ENCODE results near the gene RAB11FIP5. TPM values are rescaled to one million over a fixed set of nuclear protein-coding genes. Genes with fewer than 3 reads are reported as not detected.

RAB11FIP5 gene
- total RNA-seq, 1 donor from 2014 or later = 21.8 TPM

DNA sequence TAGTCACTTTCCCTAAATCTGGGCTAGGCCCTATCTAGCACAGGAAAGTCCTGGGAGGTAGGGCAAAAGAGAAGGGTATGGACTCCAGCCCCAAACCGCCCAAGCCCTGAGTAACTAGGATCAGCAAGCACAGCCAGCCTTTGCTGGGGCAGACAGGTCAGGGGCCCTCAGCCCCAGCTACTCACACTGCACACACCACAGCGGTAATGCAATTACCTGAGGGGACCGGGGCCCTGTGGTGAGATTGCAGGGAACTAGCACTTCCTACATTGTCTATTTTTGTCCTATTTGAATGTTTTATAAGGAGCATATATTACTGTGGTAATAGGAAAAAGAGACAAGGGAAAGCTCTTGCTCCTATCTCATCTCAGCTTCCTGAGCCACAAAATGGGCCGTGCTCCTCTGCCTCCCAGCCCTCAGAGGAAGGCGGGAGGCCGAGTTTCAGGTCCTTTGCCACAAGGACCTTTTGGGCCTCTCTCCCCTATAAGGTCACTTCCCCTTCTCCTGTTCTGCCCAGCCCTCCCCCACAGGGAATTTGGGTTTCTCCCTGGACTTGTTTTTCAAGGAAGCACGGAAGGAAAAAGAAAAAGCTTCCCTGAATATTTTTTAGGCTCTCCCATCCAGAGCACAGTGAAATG is 20.5 kb downstream of the RAB11FIP5 start:
- Histone ChIP-seq H3K4me3 (no peak overlapping the region), H3K36me3 (peaks cover 16% of the 10 kb centered on the region), H3K27me3 (ENCODE audit: low read depth) (no peaks in the 10 kb centered on the region), H3K4me1 (peaks cover 66% of the 10 kb centered on the region), H3K27ac (replicated peaks) (no peak overlapping the region), H3K9me3 (replicated peaks) (no peaks in the 10 kb centered on the region)
- TF ChIP-seq, protein P1, sequence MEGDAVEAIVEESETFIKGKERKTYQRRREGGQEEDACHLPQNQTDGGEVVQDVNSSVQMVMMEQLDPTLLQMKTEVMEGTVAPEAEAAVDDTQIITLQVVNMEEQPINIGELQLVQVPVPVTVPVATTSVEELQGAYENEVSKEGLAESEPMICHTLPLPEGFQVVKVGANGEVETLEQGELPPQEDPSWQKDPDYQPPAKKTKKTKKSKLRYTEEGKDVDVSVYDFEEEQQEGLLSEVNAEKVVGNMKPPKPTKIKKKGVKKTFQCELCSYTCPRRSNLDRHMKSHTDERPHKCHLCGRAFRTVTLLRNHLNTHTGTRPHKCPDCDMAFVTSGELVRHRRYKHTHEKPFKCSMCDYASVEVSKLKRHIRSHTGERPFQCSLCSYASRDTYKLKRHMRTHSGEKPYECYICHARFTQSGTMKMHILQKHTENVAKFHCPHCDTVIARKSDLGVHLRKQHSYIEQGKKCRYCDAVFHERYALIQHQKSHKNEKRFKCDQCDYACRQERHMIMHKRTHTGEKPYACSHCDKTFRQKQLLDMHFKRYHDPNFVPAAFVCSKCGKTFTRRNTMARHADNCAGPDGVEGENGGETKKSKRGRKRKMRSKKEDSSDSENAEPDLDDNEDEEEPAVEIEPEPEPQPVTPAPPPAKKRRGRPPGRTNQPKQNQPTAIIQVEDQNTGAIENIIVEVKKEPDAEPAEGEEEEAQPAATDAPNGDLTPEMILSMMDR (IDR thresholded peaks at IDR 0.05; ENCODE audit: borderline replicate concordance) = no peak
- intact Hi-C loops (cut with micrococcal nuclease) = no loop called here
- no peak for DNase-seq

DNA sequence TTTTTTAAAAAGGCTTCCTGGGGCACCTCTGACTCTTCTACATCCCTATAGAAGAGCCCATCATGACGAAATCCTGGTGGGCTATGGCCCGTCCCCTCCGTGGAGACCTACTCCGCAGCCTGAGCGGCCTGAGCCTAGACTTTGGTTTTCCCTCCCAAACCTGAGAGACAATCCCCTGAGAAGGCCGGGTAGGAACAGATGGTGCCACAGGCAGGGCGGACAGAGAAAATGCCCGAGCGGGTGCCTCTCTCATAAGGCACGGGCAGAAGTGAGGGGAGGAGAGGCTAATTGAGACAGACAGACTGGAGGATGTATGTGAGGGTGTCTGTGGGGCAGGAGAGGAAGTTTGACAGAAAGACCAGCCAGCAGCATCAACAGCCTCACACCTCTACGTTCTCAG is 21.1 kb downstream of the RAB11FIP5 start:
- Histone ChIP-seq H3K36me3 (peaks cover 20% of the 10 kb centered on the region), H3K9me3 (replicated peaks) (no peaks in the 10 kb centered on the region), H3K4me1 (peaks cover 66% of the 10 kb centered on the region), H3K4me3 (no peak overlapping the region), H3K27ac (replicated peaks) (no peak overlapping the region), H3K27me3 (ENCODE audit: low read depth) (no peaks in the 10 kb centered on the region)
- TF ChIP-seq, protein P1 (IDR thresholded peaks at IDR 0.05; ENCODE audit: borderline replicate concordance) = no peak
- no peak for DNase-seq
- intact Hi-C loops (cut with micrococcal nuclease) = no loop called here

DNA sequence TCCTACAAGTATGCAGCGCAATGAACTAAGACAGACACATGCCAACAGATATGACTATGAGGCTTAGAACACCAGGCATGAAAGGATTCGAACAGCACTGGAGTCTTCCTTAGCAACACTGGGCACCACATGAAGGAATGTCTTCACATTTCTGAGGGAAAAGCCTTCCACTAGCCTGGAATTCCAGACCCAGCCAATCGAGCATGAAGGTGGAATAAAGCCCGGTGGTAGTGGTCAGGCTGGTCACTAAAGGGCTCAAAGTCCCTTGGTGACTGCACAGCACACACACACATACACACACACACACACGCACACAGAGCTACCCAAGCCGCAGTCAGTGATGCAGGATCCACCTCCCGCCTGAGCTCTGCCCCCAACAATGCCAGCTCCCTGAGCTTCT is 21.6 kb downstream of the RAB11FIP5 start:
- Histone ChIP-seq H3K4me3 (no peak overlapping the region), H3K36me3 (peaks cover 20% of the 10 kb centered on the region), H3K27me3 (ENCODE audit: low read depth) (no peaks in the 10 kb centered on the region), H3K9me3 (replicated peaks) (no peaks in the 10 kb centered on the region), H3K4me1 (peaks cover 69% of the 10 kb centered on the region), H3K27ac (replicated peaks) (no peak overlapping the region)
- intact Hi-C loops (cut with micrococcal nuclease) = no loop called here
- TF ChIP-seq, protein P1 (IDR thresholded peaks at IDR 0.05; ENCODE audit: borderline replicate concordance) = no peak
- no peak for DNase-seq

DNA sequence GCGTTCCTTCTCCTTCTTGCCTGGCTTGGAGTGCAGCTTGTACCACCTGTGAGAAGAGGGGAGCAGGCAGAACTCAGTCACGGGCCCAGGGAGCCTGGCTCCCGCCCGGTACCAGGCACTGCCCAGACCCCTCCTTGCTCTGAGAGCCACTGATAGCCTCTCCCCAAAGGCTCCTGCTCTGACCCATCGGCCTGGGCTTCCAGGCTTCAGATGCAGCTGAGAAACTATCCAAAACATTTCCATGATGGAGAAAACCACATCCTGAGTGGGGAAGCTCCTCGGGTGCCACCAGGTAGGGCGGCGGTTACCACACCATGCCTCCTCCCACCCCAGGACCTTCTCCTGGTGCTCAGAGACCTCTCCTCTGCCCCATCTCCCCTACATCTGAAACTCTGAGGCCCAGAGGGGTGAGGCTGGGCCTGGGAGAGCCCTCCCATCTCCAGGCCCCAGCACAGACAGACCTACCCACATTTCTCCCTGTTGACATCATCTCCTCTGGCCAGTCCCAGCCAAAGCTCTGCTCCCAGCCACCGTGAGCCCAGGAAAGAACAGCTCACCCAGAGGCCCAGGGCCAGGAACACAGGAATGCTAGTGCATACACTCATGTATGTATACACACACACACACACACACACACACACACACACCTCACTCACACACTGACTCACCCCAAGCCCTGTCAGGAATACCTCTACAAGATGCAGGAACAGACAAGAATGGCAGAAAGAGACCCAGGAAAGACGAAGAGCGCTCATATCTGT is 23.3 kb downstream of the RAB11FIP5 start:
- Histone ChIP-seq H3K4me3 (no peak overlapping the region), H3K36me3 (peaks cover 20% of the 10 kb centered on the region), H3K27ac (replicated peaks) (peak overlapping the region; percentile 56), H3K9me3 (replicated peaks) (no peaks in the 10 kb centered on the region), H3K27me3 (ENCODE audit: low read depth) (no peaks in the 10 kb centered on the region), H3K4me1 (peaks cover 65% of the 10 kb centered on the region)
- intact Hi-C loops (cut with micrococcal nuclease) = loop anchor here (5.0 kb wide), 1 partner anchor 73 kb away; no protein-coding TSS in a partner anchor
- DNase-seq = peak; percentile 43
- TF ChIP-seq, protein P1 (IDR thresholded peaks at IDR 0.05; ENCODE audit: borderline replicate concordance) = no peak

DNA sequence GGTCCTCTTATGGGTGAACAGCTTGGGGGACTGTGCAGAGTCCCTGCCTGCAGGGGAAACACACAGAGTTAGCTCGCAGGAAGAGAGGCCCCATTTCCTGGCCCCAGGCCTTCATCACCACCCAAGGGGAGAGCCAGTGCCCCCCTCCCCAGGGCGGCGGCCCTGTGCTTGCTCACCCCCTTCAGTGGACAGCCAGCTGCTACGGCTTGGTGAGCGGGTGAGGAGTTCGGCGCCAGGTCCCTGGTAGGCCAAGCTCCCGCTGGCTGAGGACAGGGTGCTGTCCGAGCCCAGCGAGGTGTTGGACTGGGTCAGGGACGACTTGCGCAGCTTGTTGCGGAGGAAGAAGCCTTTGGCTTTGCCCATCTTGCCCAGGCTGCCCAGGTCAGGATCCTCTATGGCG is 24.0 kb downstream of the RAB11FIP5 start:
- H3K4me3 ChIP-seq = no peak overlapping the region
- H3K27ac ChIP-seq (replicated peaks) = peak overlapping the region; percentile 56
- intact Hi-C loops (cut with micrococcal nuclease) = loop anchor here (5.0 kb wide), 1 partner anchor 74 kb away; no protein-coding TSS in a partner anchor
- H3K36me3 ChIP-seq = peaks cover 20% of the 10 kb centered on the region
- H3K4me1 ChIP-seq = peaks cover 58% of the 10 kb centered on the region
- no peak for DNase-seq
- no peaks in the 10 kb centered on the region for H3K9me3 ChIP-seq (replicated peaks)
- H3K27me3 ChIP-seq (ENCODE audit: low read depth) = no peaks in the 10 kb centered on the region
- TF ChIP-seq, protein P1 (IDR thresholded peaks at IDR 0.05; ENCODE audit: borderline replicate concordance) = no peak
